ENCODE results near the gene SMTNL1.

Gene SMTNL1

GRCh38 chr11:57513452-57513795, 24.0 kb upstream of the SMTNL1 start:
- no peak overlapping the region for H3K4ac ChIP-seq (ENCODE audit: low read depth, low read length)
- H3K18ac ChIP-seq (ENCODE audit: low read length): no peak overlapping the region
- H3K79me1 ChIP-seq (ENCODE audit: low read length): peaks cover 2% of the 10 kb centered on the region
- no peak overlapping the region for H3K27ac ChIP-seq (ENCODE audit: low read depth, low read length)
- H3K56ac ChIP-seq (ENCODE audit: low read length): peak overlapping the region; percentile 56
- H3K27me3 ChIP-seq (ENCODE audit: insufficient read depth, low read length, poor library complexity): no peaks in the 10 kb centered on the region
- peak overlapping the region; percentile 11 for H3K4me2 ChIP-seq (ENCODE audit: low read length)
- H3K23ac ChIP-seq (ENCODE audit: low read length): no peak overlapping the region
- no peak overlapping the region for H2BK120ac ChIP-seq (ENCODE audit: low read depth, low read length)
- no peak overlapping the region for H3K4me3 ChIP-seq (ENCODE audit: low read length)
- no peaks in the 10 kb centered on the region for H3K79me2 ChIP-seq (ENCODE audit: control insufficient read depth, insufficient read depth, low read length)
- H3K36me3 ChIP-seq (ENCODE audit: control insufficient read depth, insufficient read depth, low read length): no peaks in the 10 kb centered on the region
- DNase-seq: no peak
- no peak overlapping the region for H4K5ac ChIP-seq (ENCODE audit: low read length)
- H3K4me1 ChIP-seq (ENCODE audit: control insufficient read depth, low read depth, low read length): no peaks in the 10 kb centered on the region
- no CpG with 5 or more reads among the region's 1 CpG for WGBS (ENCODE audit: extremely low coverage, insufficient coverage, low lambda C conversion rate)
- H2BK5ac ChIP-seq (ENCODE audit: low read length): no peak overlapping the region
- H4K8ac ChIP-seq (ENCODE audit: low read depth, low read length): no peak overlapping the region
- H2BK15ac ChIP-seq (replicated peaks; ENCODE audit: low read depth): no peak overlapping the region
- H3K9ac ChIP-seq (ENCODE audit: low read length): peak overlapping the region; percentile 16
- no peak overlapping the region for H2AK5ac ChIP-seq (ENCODE audit: low read length)

GRCh38 chr11:57513911-57514537, 23.4 kb upstream of the SMTNL1 start:
- WGBS (ENCODE audit: extremely low coverage, insufficient coverage, low lambda C conversion rate): no CpG with 5 or more reads among the region's 35 CpGs
- Histone ChIP-seq H2BK120ac (ENCODE audit: low read depth, low read length) (no peak overlapping the region), H2BK15ac (replicated peaks; ENCODE audit: low read depth) (no peak overlapping the region), H3K4me3 (ENCODE audit: low read length) (peak overlapping the region; percentile 76), H3K27me3 (ENCODE audit: insufficient read depth, low read length, poor library complexity) (no peaks in the 10 kb centered on the region), H3K79me1 (ENCODE audit: low read length) (peaks cover 2% of the 10 kb centered on the region), H3K18ac (ENCODE audit: low read length) (peak overlapping the region; percentile 65), H4K5ac (ENCODE audit: low read length) (no peak overlapping the region), H3K27ac (ENCODE audit: low read depth, low read length) (no peak overlapping the region), H3K4me2 (ENCODE audit: low read length) (peak overlapping the region; percentile 94), H3K4me1 (ENCODE audit: control insufficient read depth, low read depth, low read length) (no peaks in the 10 kb centered on the region), H2AK5ac (ENCODE audit: low read length) (no peak overlapping the region), H4K8ac (ENCODE audit: low read depth, low read length) (no peak overlapping the region), H3K23ac (ENCODE audit: low read length) (no peak overlapping the region), H3K56ac (ENCODE audit: low read length) (peak overlapping the region; percentile 94), H3K79me2 (ENCODE audit: control insufficient read depth, insufficient read depth, low read length) (no peaks in the 10 kb centered on the region), H3K4ac (ENCODE audit: low read depth, low read length) (no peak overlapping the region), H2BK5ac (ENCODE audit: low read length) (no peak overlapping the region), H3K9ac (ENCODE audit: low read length) (peak overlapping the region; percentile 76), H3K36me3 (ENCODE audit: control insufficient read depth, insufficient read depth, low read length) (no peaks in the 10 kb centered on the region)
- DNase-seq: peak; percentile 64

GRCh38 chr11:57514538-57515331, 22.7 kb upstream of the SMTNL1 start:
- Histone ChIP-seq H3K79me1 (ENCODE audit: low read length) (peaks cover 2% of the 10 kb centered on the region), H4K8ac (ENCODE audit: low read depth, low read length) (no peak overlapping the region), H3K23ac (ENCODE audit: low read length) (no peak overlapping the region), H3K4ac (ENCODE audit: low read depth, low read length) (peak overlapping the region; percentile 22), H3K4me3 (ENCODE audit: low read length) (peak overlapping the region; percentile 76), H3K27ac (ENCODE audit: low read depth, low read length) (no peak overlapping the region), H3K18ac (ENCODE audit: low read length) (peak overlapping the region; percentile 77), H3K9ac (ENCODE audit: low read length) (peak overlapping the region; percentile 76), H4K5ac (ENCODE audit: low read length) (no peak overlapping the region), H3K36me3 (ENCODE audit: control insufficient read depth, insufficient read depth, low read length) (no peaks in the 10 kb centered on the region), H3K79me2 (ENCODE audit: control insufficient read depth, insufficient read depth, low read length) (no peaks in the 10 kb centered on the region), H3K27me3 (ENCODE audit: insufficient read depth, low read length, poor library complexity) (no peaks in the 10 kb centered on the region), H3K56ac (ENCODE audit: low read length) (peak overlapping the region; percentile 94), H2BK15ac (replicated peaks; ENCODE audit: low read depth) (no peak overlapping the region), H2BK5ac (ENCODE audit: low read length) (no peak overlapping the region), H2AK5ac (ENCODE audit: low read length) (no peak overlapping the region), H3K4me2 (ENCODE audit: low read length) (peak overlapping the region; percentile 94), H2BK120ac (ENCODE audit: low read depth, low read length) (no peak overlapping the region), H3K4me1 (ENCODE audit: control insufficient read depth, low read depth, low read length) (no peaks in the 10 kb centered on the region)
- no CpG with 5 or more reads among the region's 57 CpGs for WGBS (ENCODE audit: extremely low coverage, insufficient coverage, low lambda C conversion rate)
- peak; percentile 70 for DNase-seq

- Histone ChIP-seq H3K18ac (ENCODE audit: low read length) (peak within 1 kb of the TSS; percentile 77), H3K4ac (ENCODE audit: low read depth, low read length) (peak within 1 kb of the TSS; percentile 22), H3K4me2 (ENCODE audit: low read length) (peak within 1 kb of the TSS; percentile 94), H2BK120ac (ENCODE audit: low read depth, low read length) (no peak within 1 kb of the TSS), H3K56ac (ENCODE audit: low read length) (peak within 1 kb of the TSS; percentile 94), H3K27me3 (ENCODE audit: insufficient read depth, low read length, poor library complexity) (no peaks in the 10 kb centered on the region), H4K5ac (ENCODE audit: low read length) (no peak within 1 kb of the TSS), H3K4me1 (ENCODE audit: control insufficient read depth, low read depth, low read length) (no peaks in the 10 kb centered on the region), H2BK15ac (replicated peaks; ENCODE audit: low read depth) (no peak within 1 kb of the TSS), H3K4me3 (ENCODE audit: low read length) (peak within 1 kb of the TSS; percentile 76), H3K79me1 (ENCODE audit: low read length) (peaks cover 2% of the 10 kb centered on the region), H4K8ac (ENCODE audit: low read depth, low read length) (no peak within 1 kb of the TSS), H3K9ac (ENCODE audit: low read length) (peak within 1 kb of the TSS; percentile 76), H3K36me3 (ENCODE audit: control insufficient read depth, insufficient read depth, low read length) (no peaks in the 10 kb centered on the region), H3K27ac (ENCODE audit: low read depth, low read length) (no peak within 1 kb of the TSS), H2AK5ac (ENCODE audit: low read length) (no peak within 1 kb of the TSS), H2BK5ac (ENCODE audit: low read length) (no peak within 1 kb of the TSS), H3K23ac (ENCODE audit: low read length) (no peak within 1 kb of the TSS), H3K79me2 (ENCODE audit: control insufficient read depth, insufficient read depth, low read length) (no peaks in the 10 kb centered on the region)
- WGBS (ENCODE audit: extremely low coverage, insufficient coverage, low lambda C conversion rate): no CpG with 5 or more reads among the region's 66 CpGs
- DNase-seq: no peak
Observed at GRCh38 chr11:57515332-57516060, 21.9 kb upstream of the SMTNL1 start, which contains the start of gene SLC43A1. Gene SLC43A1, minus strand, starts transcription at chr11:57515702. Its CDS starts 1,591 bp downstream, at chr11:57514111.

GRCh38 chr11:57516061-57516443, 21.3 kb upstream of the SMTNL1 start:
- Histone ChIP-seq H3K4me3 (ENCODE audit: low read length) (peak overlapping the region; percentile 76), H3K4me2 (ENCODE audit: low read length) (peak overlapping the region; percentile 94), H3K18ac (ENCODE audit: low read length) (no peak overlapping the region), H3K9ac (ENCODE audit: low read length) (peak overlapping the region; percentile 76), H2BK15ac (replicated peaks; ENCODE audit: low read depth) (no peak overlapping the region), H3K4me1 (ENCODE audit: control insufficient read depth, low read depth, low read length) (no peaks in the 10 kb centered on the region), H3K36me3 (ENCODE audit: control insufficient read depth, insufficient read depth, low read length) (no peaks in the 10 kb centered on the region), H4K8ac (ENCODE audit: low read depth, low read length) (no peak overlapping the region), H2BK5ac (ENCODE audit: low read length) (no peak overlapping the region), H3K79me2 (ENCODE audit: control insufficient read depth, insufficient read depth, low read length) (no peaks in the 10 kb centered on the region), H3K27ac (ENCODE audit: low read depth, low read length) (no peak overlapping the region), H4K5ac (ENCODE audit: low read length) (no peak overlapping the region), H3K56ac (ENCODE audit: low read length) (peak overlapping the region; percentile 94), H2BK120ac (ENCODE audit: low read depth, low read length) (no peak overlapping the region), H3K79me1 (ENCODE audit: low read length) (peaks cover 2% of the 10 kb centered on the region), H3K27me3 (ENCODE audit: insufficient read depth, low read length, poor library complexity) (no peaks in the 10 kb centered on the region), H3K4ac (ENCODE audit: low read depth, low read length) (no peak overlapping the region), H2AK5ac (ENCODE audit: low read length) (no peak overlapping the region), H3K23ac (ENCODE audit: low read length) (no peak overlapping the region)
- no peak for DNase-seq
- no CpG with 5 or more reads among the region's 5 CpGs for WGBS (ENCODE audit: extremely low coverage, insufficient coverage, low lambda C conversion rate)

Measured in mesendoderm (in vitro differentiated cells).